SK-N-SH (cell line): ENCODE measurements around the gene CFTR. TPM values are rescaled to one million over a fixed set of nuclear protein-coding genes. Genes with fewer than 3 reads are reported as not detected.

Experiments used
- CTCF ChIA-PET: fragments of 300-600, 350-600 bp; formaldehyde crosslinking; extraction: SDS; loops from one replicate; lab custom pipeline; 2021; lab: Yijun Ruan, JAX
- POLR2A ChIA-PET: fragments of 350-600 bp; sonication (Branson Sonifier 250); formaldehyde crosslinking; extraction: SDS; loops from one replicate; lab custom pipeline; 2020; ENCODE audit warnings: antibody characterized with exemption, inconsistent platforms; lab: Yijun Ruan, JAX
- DNase-seq: peaks from one replicate; pipeline ENCODE4 v3.0.0; 2012
- H2AFZ ChIP-seq: fragments of 200-600 bp; sonication (generic); 2 replicates; pipeline ENCODE4 v1.8.1; 2016; ENCODE audit warnings: antibody characterized with exemption, mild to moderate bottlenecking, low read depth
- H3F3A ChIP-seq: fragments of 200-600 bp; sonication (generic); replicated peaks from 2 replicates; pipeline ENCODE3; 2016; ENCODE audit warnings: antibody characterized with exemption, mild to moderate bottlenecking; ENCODE audit not compliant: insufficient read depth
- H3K27ac ChIP-seq, 2 experiments: fragments of 200-500 bp in 1 of 2; fragments of 200-600 bp in 1 of 2; sonication (Bioruptor generic) in 1 of 2; sonication (generic), shearing (Covaris generic) in 1 of 2; 2 replicates each; pipeline versions ENCODE4 v1.5.1 to v1.6.1; 2014 to 2016; ENCODE audit warnings: low read depth in 2 of 2, inconsistent platforms in 1 of 2, low read length in 1 of 2, mild to moderate bottlenecking in 1 of 2, mixed read lengths in 1 of 2
- H3K27me3 ChIP-seq: fragments of 200-600 bp; sonication (generic), shearing (Covaris generic); 2 replicates; pipeline ENCODE4 v1.6.1; 2016; ENCODE audit warnings: mixed run types; ENCODE audit not compliant: insufficient read depth
- H3K36me3 ChIP-seq, 2 experiments: fragments of 200-500 bp in 1 of 2; fragments of 200-600 bp in 1 of 2; sonication (Bioruptor generic) in 1 of 2; sonication (generic) in 1 of 2; replicated peaks in 1 of 2; 2 replicates each; pipeline versions ENCODE3 to v1.5.1; 2014 to 2016; ENCODE audit warnings: low read length in 1 of 2, mild to moderate bottlenecking in 1 of 2; ENCODE audit not compliant: insufficient read depth in 2 of 2, control insufficient read depth in 1 of 2
- H3K4me1 ChIP-seq, 2 experiments: fragments of 200-500 bp in 1 of 2; fragments of 200-600 bp in 1 of 2; sonication (Bioruptor generic) in 1 of 2; sonication (generic), shearing (Covaris generic) in 1 of 2; 2 replicates each; pipeline versions ENCODE4 v1.5.1 to v1.6.1; 2014 to 2016; ENCODE audit warnings: low read depth in 1 of 2, low read length in 1 of 2, mixed run types in 1 of 2; ENCODE audit not compliant: insufficient read depth in 2 of 2, control insufficient read depth in 1 of 2
- H3K4me2 ChIP-seq: fragments of 200-600 bp; sonication (generic), shearing (Covaris generic); 2 replicates; pipeline ENCODE4 v1.6.1; 2017; ENCODE audit warnings: mixed run types
- H3K4me3 ChIP-seq, 2 experiments: fragments of 200-500 bp in 1 of 2; fragments of 200-600 bp in 1 of 2; sonication (Bioruptor generic) in 1 of 2; sonication (generic), shearing (Covaris generic) in 1 of 2; 2 replicates each; pipeline versions ENCODE4 v1.5.1 to v1.8.1; 2014 to 2016; ENCODE audit warnings: low read depth in 2 of 2, inconsistent platforms in 1 of 2, low read length in 1 of 2, mild to moderate bottlenecking in 1 of 2, mixed read lengths in 1 of 2, moderate library complexity in 1 of 2
- H3K79me2 ChIP-seq: fragments of 200-600 bp; sonication (generic); 2 replicates; pipeline ENCODE4 v1.8.1; 2017; ENCODE audit warnings: mild to moderate bottlenecking; ENCODE audit not compliant: insufficient read depth
- H3K9ac ChIP-seq: fragments of 200-600 bp; sonication (generic); 2 replicates; pipeline ENCODE4 v1.6.1; 2017; ENCODE audit warnings: mixed run types
- H3K9me2 ChIP-seq: fragments of 200-600 bp; sonication (generic); 2 replicates; pipeline ENCODE4 v1.6.1; 2017; ENCODE audit warnings: mixed run types
- H3K9me3 ChIP-seq: fragments of 200-600 bp; sonication (generic); 2 replicates; pipeline ENCODE4 v1.6.1; 2017; ENCODE audit warnings: mixed run types, mild to moderate bottlenecking, moderate library complexity
- H4K20me1 ChIP-seq: fragments of 200-600 bp; sonication (generic); 2 replicates; pipeline ENCODE4 v1.6.1; 2017; ENCODE audit warnings: mild to moderate bottlenecking, mixed run types; ENCODE audit not compliant: insufficient read depth
- CTCF ChIP-seq: fragments of 200-600 bp; sonication (generic); IDR thresholded peaks from 2 replicates; pipeline ENCODE4 v1.6.1; 2017; ENCODE audit warnings: antibody characterized with exemption, mild to moderate bottlenecking, moderate library complexity
- EP300 ChIP-seq, 2 experiments: IDR thresholded peaks; 2 replicates each; pipeline versions ENCODE4 v1.4.0 to v1.6.1; 2012; ENCODE audit warnings: borderline replicate concordance in 1 of 2, low read depth in 1 of 2, low read length in 1 of 2
- FOXM1 ChIP-seq: IDR thresholded peaks from 2 replicates; pipeline ENCODE4 v1.4.0; 2012; ENCODE audit warnings: low read depth, mild to moderate bottlenecking
- GATA2 ChIP-seq: sonication (generic); formaldehyde crosslinking; IDR thresholded peaks from 2 replicates; pipeline ENCODE4 v1.5.0; 2020; ENCODE audit warnings: mild to moderate bottlenecking, missing genetic modification reagents
- IRF3 ChIP-seq: fragments of 150-350 bp; IDR thresholded peaks from 2 replicates; pipeline ENCODE4 v1.6.1; 2016; ENCODE audit warnings: mild to moderate bottlenecking, low read depth, low read length
- JUND ChIP-seq: IDR thresholded peaks from 2 replicates; pipeline ENCODE4 v1.4.0; 2012
- MXI1 ChIP-seq: IDR thresholded peaks from 2 replicates; pipeline ENCODE4 v1.6.1; 2012; ENCODE audit warnings: mild to moderate bottlenecking, low read depth, low read length, improper control_type of control experiment
- NRF1 ChIP-seq: IDR thresholded peaks from 2 replicates; pipeline ENCODE4 v1.6.1; 2012; ENCODE audit warnings: low read depth, mild to moderate bottlenecking, low read length
- PBX3 ChIP-seq: IDR thresholded peaks from 2 replicates; pipeline ENCODE4; 2012
- POLR2AphosphoS5 ChIP-seq: IDR thresholded peaks from 2 replicates; pipeline ENCODE4 v1.6.1; 2012; ENCODE audit warnings: low read depth, low read length
- RCOR1 ChIP-seq: fragments of 150-350 bp; IDR thresholded peaks from 2 replicates; pipeline ENCODE4 v1.6.1; 2017; ENCODE audit warnings: antibody characterized with exemption, low read length
- RXRA ChIP-seq: IDR thresholded peaks from 2 replicates; pipeline ENCODE4 v1.4.0; 2012; ENCODE audit warnings: low read depth, mild to moderate bottlenecking, borderline replicate concordance
- SMC3 ChIP-seq: IDR thresholded peaks from 2 replicates; pipeline ENCODE4 v1.6.1; 2012; ENCODE audit warnings: low read depth, low read length, improper control_type of control experiment
- TEAD4 ChIP-seq: IDR thresholded peaks from 2 replicates; pipeline ENCODE4 v1.4.0; 2012; ENCODE audit warnings: mild to moderate bottlenecking, borderline replicate concordance; ENCODE audit not compliant: insufficient read depth
- USF2 ChIP-seq: fragments of 150-350 bp; IDR thresholded peaks from 2 replicates; pipeline ENCODE4 v1.6.1; 2017; ENCODE audit warnings: antibody characterized with exemption, low read length, low read depth, borderline replicate concordance
- WGBS: methylation state at CpG from one replicate; pipeline ENCODE4 v1.1.6; 2017; ENCODE audit warnings: low lambda C conversion rate; 5-methylcytosine and 5-hydroxymethylcytosine counted together
- polyA plus RNA-seq, 3 experiments: library from polyadenylated mRNA; depleted of rRNA; stranded (reverse); fragments of >200 nt; gene quantifications; 2 replicates each; pipeline ENCODE4 v1.2.3, GENCODE V29; 2012

The CFTR gene
- polyA plus RNA-seq, 1 of the 3 experiments (the other 2 are of a cell fraction) = not detected

- H2AFZ ChIP-seq = no peak overlapping the region; the same call in 1 of the 2 replicates
- TF ChIP-seq JUND (no peak), RXRA (no peak), SMC3 (no peak), NRF1 (no peak), EP300 (IDR thresholded peaks at IDR 0.05; ENCODE audit: borderline replicate concordance in 1 of 2, low read depth in 1 of 2, low read length in 1 of 2) (no peak), GATA2 (CRISPR knock-in tag) (no peak), IRF3 (no peak), MXI1 (no peak), RCOR1 (no peak), PBX3 (no peak), TEAD4 (no peak), CTCF (no peak), FOXM1 (no peak), USF2 (no peak), POLR2AphosphoS5 (no peak)
- no peak overlapping the region for H3K4me3 ChIP-seq
- H3K9me2 ChIP-seq = no peaks in the 10 kb centered on the region
- 35% methylated on average over 1 of the region's 1 CpG for WGBS
- ChIA-PET POLR2A (no interaction called here), CTCF (interaction anchor here (0.8 kb wide), 1 partner anchor 266 kb away, joined by 3 read pairs; no protein-coding TSS in a partner anchor)
- H3K36me3 ChIP-seq = no peaks in the 10 kb centered on the region
- H3K9ac ChIP-seq = no peak overlapping the region
- H3K9me3 ChIP-seq = no peaks in the 10 kb centered on the region
- DNase-seq = no peak
- H4K20me1 ChIP-seq = no peaks in the 10 kb centered on the region
- no peaks in the 10 kb centered on the region for H3K79me2 ChIP-seq
- H3K27ac ChIP-seq = no peak overlapping the region
- no peaks in the 10 kb centered on the region; a peak in 1 of 4 replicates for H3K4me1 ChIP-seq
- H3K4me2 ChIP-seq = no peak overlapping the region
- H3F3A ChIP-seq = peaks cover 4% of the 10 kb centered on the region
- H3K27me3 ChIP-seq = no peaks in the 10 kb centered on the region; the same call in 1 of the 2 replicates
These were observed 151.2 kb downstream of the CFTR start for GRCh38 chr7:117630907-117631564.
